HG02763 (cell line): Measurements from ENCODE around the gene EDDM3A.
"Not testable (repeated sequence)": the region's sequence is repeated elsewhere in the genome, so short reads cannot be mapped to it uniquely, and the experiment has no call there.

Experiments used
- ATAC-seq: cut with Tn5 transposase; IDR thresholded peaks from one replicate; pipeline ENCODE4 v1.9.1; 2021; ENCODE audit warnings: mild to moderate bottlenecking, moderate library complexity; ENCODE audit not compliant: unreplicated experiment

The EDDM3A gene

GRCh38 chr14:20745571-20746358 is at the start of gene EDDM3A:
EDDM3A (plus strand) TSS chr14:20745887; CDS start chr14:20747581, 1,694 bp downstream.
- no peak for ATAC-seq

- ATAC-seq, result no peak
These were observed 48.9 kb upstream of the EDDM3A start for GRCh38 chr14:20696764-20697163.

DNA sequence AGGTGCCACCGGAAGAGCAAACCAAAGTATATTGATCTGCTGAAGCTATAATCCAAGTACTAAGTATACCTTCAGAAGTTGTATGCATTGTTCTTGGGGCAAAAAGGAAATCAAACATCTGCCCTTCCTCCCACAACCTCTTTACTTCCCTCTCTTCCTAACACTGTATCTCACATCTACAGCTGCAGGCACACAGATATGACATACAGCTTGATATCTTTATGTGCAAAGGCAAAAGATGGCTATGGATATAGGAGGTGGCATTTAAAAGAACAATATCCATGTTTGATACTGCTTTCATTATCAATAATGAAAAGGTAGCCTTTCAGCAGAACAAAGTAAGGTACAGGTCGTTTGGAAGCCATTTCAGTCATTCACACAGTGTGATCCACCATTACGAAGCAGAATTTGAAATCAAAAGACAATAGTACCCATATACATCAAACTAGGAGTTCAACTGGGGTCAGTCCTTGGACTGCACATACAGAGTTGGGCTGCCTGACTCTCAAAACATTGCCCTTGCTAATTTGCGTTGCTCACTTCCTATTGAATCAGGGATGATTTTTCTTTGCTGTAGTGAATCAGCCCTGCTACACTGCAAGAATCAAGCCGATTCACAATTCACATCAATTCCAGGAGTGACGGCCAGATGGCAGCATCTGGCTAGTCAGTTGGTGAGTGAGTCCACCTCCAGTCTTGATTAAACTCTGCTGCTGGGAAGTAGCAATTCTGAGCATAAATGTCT is 48.2 kb upstream of the EDDM3A start:
- ATAC-seq, result no peak

GRCh38 chr14:20698018-20698329 is 47.7 kb upstream of the EDDM3A start:
- no peak for ATAC-seq

- no peak for ATAC-seq
These were observed 46.8 kb upstream of the EDDM3A start for GRCh38 chr14:20698934-20699333.

- ATAC-seq, result no peak
These were observed 45.8 kb upstream of the EDDM3A start for GRCh38 chr14:20699931-20700330.

- not testable (repeated sequence) for ATAC-seq
These were observed 44.7 kb upstream of the EDDM3A start for GRCh38 chr14:20700965-20701364.

GRCh38 chr14:20706657-20707355 is 38.9 kb upstream of the EDDM3A start:
- ATAC-seq, result no peak

DNA sequence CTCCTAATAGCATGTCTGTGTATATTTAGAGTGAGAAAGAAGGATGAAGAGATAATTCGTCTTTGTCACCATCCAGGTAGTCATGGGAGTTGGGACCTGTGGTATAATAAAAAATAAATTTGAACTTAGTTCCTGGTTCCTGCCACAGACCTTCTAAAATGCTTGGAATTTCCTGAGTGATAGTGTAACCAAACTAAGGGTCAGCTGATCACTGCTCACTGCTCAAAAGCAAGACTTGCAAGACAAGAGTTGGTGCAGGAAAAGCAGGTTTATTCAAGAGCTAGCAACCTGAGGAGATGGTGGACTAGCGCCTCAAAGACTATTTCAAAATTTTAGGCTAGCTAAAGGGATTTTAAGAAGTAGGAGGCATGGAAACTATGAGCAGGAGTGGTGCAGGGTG is 38.1 kb upstream of the EDDM3A start:
- no peak for ATAC-seq

DNA sequence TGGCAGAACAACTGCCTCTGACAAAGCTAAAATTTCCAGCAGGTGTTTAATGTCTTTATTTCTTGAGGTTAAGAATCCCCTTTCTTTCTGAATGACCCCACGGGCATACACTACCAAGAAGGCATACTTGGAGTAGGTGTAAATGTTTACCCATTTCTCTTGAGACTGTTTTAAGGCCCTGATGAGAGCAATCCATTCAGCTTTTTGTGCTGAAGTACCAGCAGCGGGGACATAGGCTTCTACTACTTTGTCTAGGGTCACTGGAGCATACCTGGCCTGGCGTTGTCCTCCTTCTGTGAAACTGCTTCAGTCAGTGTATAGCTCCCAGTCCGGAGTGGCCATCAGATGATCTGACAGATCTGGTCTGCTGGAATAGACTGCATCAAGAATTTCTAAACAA is 34.4 kb upstream of the EDDM3A start:
- ATAC-seq, result no peak

- ATAC-seq, result no peak
These were observed 34.0 kb upstream of the EDDM3A start for GRCh38 chr14:20711685-20712084.

DNA sequence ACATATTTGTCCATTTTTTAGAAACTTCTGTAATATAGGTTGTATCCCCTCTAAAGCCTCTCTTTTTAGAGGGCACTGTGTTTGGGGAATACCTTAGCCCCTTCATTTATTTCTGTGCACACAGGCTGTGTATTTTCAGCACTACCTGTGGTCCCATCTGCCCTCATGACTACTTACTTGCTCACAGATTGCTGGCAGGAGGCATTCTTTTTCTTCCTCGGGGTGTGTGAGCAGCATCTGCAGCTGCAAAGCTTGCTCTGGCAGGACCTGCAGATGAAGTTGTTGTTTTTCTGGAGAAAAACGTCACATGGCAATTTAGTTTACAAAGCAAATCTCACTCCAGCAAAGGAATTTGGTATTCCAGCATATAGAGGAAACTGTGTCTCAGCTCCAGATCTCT is 32.8 kb upstream of the EDDM3A start:
- ATAC-seq, result no peak

DNA sequence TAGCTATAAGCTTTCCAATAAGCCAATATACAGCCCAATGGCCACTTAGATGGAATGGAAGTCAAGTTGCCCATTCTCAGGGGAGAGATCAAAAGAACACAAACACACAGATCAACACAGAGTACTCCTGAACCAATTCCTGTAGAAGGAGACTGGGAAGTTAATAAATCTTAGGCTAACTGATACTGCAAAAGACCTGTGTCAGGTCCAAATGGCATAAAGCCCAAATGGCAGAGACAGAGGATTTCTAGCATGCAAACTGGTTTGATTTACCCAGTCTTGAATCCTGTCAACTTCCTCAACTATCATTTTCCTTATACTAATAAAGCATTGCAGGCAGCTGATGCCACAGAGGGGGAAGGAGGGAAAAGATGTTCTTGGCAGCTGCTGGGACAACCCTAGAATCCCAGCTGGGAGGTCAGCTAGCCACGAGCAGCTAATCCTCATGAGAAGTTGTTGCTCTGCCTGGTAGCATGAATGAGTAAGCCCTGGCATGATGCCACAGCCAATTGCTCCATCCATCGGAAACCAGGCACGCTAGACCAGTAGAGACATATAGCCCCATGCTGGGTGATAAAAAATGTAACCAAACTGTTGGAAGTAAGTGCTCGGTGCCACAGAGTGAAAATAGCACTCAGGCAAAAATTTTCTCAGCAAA is 31.0 kb upstream of the EDDM3A start:
- no peak for ATAC-seq

DNA sequence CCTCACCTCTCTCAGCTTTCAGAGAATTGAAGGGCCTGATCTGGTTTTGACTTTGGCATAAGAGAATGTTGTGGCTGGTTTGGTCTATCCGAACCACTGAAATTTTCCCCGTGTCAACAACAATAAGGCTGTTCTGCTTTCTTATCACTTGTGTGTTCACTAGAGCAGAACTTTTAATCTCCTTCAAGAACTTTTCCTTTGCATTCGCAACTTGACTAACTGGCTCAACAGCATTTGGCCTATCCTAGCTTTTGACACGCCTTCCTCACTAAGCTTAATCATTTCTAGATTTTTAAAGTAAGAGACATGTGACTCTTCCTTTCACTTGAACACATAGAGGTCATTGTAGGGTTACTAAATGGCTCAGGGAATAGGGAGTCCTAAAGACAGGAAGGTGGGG is 25.9 kb upstream of the EDDM3A start:
- ATAC-seq, result no peak

GRCh38 chr14:20720741-20721140 is 24.9 kb upstream of the EDDM3A start:
- no peak for ATAC-seq

DNA sequence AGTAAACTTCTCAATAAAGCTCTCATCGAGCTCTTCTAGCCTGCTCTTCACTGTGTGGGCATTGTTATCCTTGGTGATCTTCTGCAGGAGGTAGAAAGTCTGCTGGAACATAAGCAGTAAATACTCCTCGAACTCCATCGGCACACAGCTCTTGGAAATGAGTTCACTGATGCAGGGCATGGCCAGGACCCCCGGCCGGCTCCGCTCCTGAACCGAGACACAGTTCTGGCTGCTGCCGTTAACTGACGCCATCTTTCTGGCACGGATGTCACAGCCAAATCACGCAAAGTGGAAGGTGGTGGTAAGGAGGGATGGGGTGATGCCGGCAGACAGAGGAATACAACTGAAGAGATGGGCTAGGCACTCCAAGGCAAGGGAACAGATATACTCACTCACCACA is 23.7 kb upstream of the EDDM3A start:
- no peak for ATAC-seq

DNA sequence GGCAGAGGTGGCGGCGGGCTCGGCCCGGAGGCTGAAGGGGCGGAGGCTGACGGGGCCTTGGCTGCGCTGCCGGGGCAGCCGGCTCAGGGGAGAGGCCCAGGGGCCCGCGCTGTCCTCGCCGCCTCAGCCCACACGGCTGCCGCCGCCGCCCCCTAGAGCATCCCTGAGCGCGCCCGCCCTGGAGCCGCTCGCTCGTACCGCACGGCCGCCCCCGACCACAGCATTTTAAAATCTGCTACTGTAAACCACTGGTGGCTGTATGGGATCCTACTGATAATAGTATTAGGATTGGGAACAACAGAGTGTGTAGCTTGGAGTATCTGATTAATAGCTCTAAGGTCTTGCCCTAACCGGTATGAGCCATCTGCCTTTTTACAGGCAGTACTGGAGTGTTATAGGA is 22.2 kb upstream of the EDDM3A start:
- ATAC-seq, result no peak

DNA sequence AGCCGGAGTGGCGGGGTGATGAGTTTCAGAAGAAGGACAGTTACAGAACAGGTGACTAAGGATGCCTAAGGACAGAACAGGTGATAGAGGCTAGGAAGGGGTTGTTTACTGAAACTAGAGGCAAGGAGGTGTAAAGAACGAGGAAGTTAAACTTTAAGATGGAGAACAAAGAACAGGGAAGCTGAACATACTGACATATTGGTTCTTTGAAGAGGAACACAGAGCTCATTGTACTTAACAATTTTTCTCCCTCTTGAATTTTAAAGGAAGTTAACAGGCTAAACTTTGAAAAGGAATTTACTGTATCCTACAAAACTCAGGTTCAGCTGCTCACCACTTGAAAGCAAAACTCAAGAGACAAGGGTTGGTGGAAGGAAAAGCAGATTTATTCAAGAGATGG is 19.6 kb upstream of the EDDM3A start:
- ATAC-seq, result not testable (repeated sequence)

DNA sequence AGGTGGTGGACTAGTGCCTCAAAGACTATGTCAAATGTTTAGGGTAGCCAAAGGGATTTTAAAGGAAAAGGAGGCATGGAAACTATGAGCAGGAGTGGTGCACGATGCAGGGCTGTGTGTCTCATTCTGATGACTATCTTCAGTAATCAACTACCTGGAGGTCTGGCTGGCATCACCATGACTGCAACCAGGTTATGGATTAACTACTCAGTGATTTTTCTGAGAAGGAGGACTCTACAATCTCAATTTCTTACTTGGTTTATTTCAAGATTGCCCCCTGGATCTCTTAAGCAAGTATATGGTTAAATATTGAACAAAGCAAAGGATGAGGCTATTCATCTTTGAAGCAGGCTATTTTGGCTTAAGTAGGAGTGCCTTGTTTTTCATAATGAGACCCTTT is 19.2 kb upstream of the EDDM3A start:
- ATAC-seq, result no peak

- no peak for ATAC-seq
These were observed 14.8 kb upstream of the EDDM3A start for GRCh38 chr14:20730891-20731290.

DNA sequence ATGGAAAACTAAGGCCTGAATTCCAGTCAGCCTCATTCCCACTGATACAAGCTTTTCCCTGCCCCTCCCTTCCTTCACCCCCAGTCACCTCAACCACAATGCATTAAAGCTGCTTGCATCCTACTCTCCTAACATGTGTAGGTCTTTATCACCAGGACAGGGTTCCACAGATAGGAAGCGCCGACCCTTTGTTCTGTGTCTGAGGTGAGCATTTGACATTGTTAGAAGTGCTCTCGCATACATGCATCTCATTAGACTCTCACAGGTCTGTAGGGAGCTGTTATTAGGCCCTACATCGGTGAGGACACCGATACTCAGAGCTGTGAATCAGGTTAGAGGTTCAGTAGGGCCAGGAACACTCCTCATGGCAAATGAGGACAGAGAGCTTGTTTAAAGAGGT is 13.2 kb upstream of the EDDM3A start:
- no peak for ATAC-seq
